Fibroblast of peridontal ligament (primary cell): ENCODE data around the gene STX8.
"Not testable (repeated sequence)": the region's sequence is repeated elsewhere in the genome, so short reads cannot be mapped to it uniquely, and the experiment has no call there.

Source experiments
- DNase-seq: peaks from one replicate; pipeline ENCODE4 v3.0.0-alpha.2; 2010; ENCODE audit errors: extremely low read depth

STX8 gene

DNA sequence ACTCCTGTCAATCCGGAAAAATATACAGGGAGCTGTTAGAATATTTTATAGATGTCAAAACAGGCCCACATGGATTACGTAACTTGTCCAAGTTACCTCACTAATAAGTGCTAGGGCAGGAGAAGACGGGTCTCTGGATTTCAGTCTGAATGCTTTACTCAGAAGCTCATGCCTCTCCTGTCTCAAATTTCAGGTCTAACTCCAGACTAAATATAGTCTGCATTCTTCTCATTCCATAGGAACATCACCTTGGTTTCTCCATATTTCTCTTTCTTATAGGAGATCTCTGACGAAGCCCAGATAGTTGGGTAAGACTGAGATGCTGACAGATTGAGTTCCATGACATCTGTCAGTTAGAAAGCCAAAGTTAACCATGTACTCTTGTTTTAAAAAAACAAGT lies 174.2 kb downstream of the STX8 start:
- DNase-seq: peak; percentile 16

DNA sequence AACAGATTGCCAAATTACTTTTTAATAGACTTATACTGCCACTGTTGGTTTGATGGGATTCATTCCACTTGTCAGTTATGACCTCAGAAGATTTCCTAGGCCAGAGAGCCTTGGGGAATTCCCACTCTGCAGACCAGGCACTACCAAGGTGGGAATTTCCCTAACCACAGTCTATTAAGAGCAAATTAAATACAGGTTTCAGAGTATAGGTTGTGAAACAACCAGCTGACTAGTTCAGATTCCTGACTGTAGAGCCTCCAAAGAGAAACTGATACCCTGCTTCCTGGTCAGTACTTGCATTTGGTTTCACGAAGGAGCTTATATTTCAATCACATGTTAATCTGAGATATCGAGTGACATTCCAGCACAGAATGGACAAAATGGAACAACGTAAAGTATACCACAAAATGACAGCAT lies 186.5 kb downstream of the STX8 start:
- DNase-seq: peak; percentile 97

- no peak for DNase-seq
Observed at GRCh38 chr17:9386401-9386800, 189.2 kb downstream of the STX8 start.

DNA sequence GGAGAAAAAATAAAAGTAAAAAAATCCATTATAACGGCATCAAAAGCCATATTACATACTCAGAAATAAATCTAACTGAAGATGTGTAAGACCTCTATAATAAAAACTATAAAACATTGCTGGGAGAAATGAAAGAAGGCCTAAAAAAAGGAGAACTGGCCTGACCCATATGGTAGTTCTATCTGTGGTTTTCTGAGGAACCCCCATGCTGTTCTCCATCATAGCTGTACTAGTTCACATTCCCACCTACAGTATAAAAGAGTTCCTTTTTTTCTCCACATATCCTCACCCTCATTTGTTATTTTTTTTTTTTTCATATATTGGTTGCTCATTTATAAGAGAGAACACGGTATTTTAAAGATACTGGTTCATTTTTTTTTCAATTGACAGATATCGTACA lies 191.8 kb downstream of the STX8 start:
- DNase-seq: no peak

DNA sequence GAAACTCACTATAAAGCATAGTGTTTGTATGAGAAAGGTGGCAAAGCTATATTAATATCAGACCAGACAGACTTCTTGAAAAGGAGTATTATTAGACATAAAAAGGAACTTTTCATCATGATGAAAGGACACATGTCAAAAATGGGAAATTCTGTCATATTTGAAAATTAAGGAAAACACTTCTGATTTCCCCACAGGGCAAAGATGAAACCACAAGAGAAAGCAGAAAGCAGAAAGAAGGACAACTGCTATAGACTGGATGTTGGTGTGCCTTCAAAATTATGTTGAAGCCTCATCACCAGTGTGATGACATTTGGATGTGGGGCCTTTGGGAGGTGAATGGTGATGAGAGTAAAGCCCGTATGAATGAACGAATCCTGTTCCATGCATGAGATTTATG lies 193.0 kb downstream of the STX8 start:
- DNase-seq: no peak

GRCh38 chr17:9381068-9381467 lies 194.6 kb downstream of the STX8 start:
- no peak for DNase-seq

GRCh38 chr17:9380361-9380760 lies 195.3 kb downstream of the STX8 start:
- DNase-seq: no peak

DNA sequence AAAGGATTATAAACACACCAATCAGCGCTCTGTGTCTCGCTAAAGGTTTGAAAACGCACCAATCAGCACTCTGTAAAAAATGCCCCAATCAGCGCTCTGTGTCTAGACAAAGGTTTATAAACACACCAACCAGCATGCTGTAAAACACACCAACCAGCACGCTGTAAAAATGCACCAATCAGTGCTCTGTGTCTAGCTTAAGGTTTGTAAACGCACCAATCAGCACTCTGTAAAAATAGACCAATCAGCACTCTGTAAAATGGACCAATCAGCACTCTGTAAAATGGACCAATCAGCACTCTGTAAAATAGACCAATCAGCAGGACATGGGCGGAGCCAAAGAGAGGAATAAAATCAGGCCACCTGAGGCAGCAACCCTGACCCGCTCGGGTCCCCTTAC lies 199.4 kb downstream of the STX8 start:
- not testable (repeated sequence) for DNase-seq

- peak; percentile 82 for DNase-seq
Observed at GRCh38 chr17:9371019-9371418, 204.6 kb downstream of the STX8 start.

DNA sequence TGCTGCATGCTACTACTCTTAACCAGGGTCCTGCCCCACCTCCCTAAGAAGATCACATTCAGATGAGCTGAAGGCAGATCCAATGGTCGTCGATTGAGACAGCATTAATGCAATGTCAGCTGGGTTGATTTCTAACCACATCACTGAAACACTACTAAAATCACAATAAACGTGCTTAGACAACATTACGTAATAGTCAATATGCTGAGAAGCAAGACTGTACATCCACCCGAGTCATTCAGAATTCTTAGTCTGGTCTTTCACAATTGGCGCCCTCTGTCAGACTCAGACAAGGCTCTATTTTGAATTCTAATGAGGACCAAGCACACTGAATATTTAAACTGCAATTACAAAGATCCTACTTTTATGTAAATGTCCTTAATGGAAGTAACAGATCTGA lies 205.2 kb downstream of the STX8 start:
- peak; percentile 56 for DNase-seq

GRCh38 chr17:9368631-9369030 lies 207.0 kb downstream of the STX8 start:
- DNase-seq: no peak

- DNase-seq: no peak
Observed at GRCh38 chr17:9367156-9367555, 208.5 kb downstream of the STX8 start.

DNA sequence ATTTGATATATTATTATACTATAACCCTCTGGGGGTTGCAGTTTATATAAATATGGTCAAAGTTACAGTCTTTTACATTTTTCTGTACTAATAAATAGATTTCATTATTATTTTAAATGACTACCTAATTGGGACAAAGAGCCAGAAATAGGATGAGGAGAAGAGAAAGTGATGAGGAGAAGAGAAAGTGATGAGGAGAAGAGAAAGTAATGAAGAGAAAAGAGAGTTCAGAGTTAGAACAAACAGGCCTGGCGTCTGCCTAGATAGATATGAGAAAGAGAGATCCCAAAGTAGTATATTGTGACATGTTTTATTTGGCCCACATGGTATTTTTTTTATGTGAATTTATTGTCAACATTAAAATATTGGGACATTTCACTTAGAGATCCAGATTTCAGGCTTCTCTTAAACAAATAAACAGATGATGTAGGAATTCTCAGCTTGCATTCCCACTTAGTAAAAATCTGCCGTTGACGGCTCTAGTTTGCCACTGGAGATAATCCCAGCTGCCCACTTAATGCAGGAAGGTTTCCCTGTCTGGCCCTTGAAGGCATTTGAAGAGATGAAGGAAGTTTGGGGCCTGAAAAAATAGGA lies 210.7 kb downstream of the STX8 start:
- DNase-seq: peak; percentile 58

DNA sequence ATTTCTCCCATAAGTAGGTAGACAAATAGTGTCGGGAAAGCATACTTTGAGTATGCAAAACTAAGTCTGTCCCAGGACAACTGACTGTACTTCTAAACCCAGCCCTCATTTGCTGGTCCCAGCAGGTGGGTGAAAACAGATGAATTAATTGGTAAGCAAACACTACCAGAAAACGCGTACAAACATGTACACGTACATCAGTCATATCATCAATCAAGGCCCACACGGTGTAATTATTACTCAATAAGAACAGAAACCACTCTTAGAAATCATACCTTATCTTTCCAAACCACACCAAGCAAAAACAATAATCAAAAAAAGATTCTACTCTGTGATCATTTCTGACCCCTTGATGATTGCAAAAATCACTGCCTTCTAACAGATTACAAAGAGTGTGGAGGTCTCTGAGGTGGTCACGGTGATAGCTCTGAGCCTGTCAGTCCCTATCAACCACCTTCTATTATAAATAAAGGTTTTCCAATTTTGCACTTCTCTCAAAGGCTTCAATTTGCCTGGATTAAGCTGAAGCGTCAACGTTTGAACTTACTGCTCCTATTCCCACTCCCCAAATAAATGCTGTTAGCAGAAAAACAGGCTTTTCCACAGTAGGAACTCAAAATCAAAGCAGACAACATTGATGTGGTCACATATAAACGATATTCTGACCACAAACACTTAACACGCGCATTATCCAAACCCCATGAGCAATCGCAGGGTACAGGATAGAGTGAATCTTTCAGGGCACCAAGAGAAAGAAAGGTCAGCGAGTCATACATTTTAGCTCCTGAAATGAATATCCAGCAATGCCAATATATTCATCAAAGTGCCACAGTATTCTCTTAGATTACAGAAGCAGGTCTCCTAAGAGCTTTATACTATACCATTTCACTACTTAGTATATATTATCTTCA lies 211.9 kb downstream of the STX8 start:
- DNase-seq: peak; percentile 52

DNA sequence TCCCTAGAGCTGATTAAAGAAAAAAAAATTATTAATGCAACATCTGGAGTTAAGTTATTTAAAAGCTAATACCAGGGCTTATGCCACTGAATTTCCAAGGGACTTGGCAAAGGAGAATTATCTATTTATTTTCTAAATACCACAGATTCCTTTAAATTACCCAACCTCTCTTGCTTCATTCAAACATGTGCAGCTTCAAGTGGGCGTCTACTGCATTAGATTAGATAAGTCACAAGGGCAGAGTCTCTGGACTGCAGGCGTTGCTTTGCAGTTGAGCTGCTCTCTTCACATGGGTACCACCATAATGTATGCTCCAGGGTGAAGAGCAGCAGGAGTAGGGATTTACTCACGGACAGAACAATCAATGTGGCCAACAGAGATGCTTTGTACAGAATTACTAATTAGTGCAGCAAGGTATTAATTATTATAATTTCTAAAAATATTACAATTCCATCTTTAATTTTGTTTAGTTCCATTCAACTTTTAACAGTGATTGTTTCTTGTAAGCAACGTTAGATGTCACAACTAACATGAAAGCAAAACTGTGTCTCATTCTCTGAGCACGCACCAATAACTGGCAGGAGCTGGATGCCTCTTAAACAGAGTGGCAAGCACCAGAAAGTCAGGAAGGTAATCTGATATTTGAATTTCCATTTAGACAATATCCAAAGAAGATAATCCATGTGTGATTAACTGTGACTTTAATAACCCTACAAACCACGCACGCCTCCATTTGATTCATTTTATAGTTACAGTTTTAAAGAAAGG lies 214.2 kb downstream of the STX8 start:
- DNase-seq: peak; percentile 82

DNA sequence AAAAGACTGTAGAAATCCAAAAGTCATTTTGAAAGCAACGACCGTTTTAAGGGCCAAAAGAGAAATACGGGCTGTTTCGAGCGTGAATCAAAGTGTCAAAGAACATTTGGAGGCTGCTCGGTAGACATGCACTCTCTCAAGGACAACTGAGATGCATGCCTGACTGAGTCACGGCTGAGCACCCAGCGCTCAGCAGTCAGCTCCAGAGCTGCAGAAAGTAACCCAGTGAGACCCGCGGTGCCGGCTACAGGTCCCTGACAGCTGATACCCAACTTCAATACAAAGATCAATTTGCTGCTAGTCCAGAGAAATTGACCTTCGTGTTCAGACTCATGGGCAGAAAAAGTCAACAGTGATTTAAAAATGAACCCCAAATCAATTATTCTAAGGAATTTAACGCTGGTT lies 214.9 kb downstream of the STX8 start:
- DNase-seq: no peak

- DNase-seq: no peak
Observed at GRCh38 chr17:9356488-9356911, 219.1 kb downstream of the STX8 start.

DNA sequence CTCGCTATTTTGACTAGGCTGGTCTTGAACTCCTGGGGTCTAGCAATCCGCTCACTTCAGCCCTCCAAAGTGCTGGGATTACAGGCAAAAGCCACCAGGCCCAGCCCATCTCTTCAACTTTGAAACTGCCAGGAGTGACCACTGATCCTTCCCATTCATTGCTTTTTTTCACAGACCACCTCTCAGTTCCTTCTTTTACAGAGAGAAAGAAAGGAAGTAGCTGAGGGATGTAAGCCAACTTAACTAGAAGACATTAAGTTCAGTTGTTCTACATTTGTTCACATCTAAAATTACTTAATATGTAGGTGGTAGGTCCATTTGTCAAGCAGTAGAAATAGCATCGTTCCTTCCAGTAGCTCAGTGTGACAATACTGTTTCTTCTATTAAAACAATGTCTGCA lies 219.8 kb downstream of the STX8 start:
- DNase-seq: no peak

DNA sequence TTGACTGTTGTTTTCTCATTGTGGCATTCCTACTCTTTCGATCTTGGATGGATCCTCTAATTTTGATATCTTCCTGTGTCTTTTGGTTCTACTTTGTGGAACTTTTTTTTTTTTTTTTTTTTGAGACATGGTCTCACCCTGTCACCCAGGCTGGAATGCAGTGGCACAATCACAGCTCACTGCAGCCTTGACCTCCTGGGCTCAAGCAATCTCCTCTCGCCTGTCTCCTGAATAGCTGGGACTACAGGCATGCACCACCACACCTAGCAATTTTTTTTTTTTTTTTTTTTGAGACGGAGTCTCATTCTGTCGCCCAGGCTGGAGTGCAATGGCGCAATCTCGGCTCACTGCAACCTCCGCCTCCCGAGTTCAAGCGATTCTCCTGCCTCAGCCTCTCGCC lies 220.4 kb downstream of the STX8 start:
- not testable (repeated sequence) for DNase-seq

- DNase-seq: peak; percentile 95
Observed at GRCh38 chr17:9350080-9350479, 225.5 kb downstream of the STX8 start.

DNA sequence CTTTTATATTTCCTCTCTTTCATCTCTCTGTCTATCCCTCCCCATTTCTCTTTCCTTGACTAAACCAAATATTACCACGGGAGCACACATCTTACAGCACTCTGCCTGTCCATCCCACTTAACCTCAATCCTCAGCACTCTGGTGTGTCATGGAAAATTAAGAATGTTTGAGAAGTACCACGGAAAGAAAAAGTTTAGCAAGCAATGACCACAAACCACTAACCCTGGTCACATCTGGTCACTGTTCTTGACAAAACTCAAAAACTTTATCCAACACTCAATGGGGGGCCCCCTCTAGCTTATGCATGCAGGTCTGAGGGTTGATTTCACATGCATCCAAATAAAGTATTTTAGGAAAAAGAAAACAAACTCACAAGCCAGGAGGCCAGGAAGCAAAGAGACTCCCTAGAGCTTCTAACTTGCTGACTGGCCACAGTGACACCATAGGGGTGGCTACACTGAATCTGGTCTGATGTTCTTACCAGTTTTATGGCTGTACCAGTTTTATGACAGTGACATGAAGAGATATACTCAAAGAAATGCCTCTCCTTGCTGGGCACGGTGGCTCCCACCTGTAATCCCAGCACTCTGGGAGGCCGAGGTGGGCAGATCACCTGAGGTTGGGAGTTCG lies 229.2 kb downstream of the STX8 start:
- peak; percentile 79 for DNase-seq

DNA sequence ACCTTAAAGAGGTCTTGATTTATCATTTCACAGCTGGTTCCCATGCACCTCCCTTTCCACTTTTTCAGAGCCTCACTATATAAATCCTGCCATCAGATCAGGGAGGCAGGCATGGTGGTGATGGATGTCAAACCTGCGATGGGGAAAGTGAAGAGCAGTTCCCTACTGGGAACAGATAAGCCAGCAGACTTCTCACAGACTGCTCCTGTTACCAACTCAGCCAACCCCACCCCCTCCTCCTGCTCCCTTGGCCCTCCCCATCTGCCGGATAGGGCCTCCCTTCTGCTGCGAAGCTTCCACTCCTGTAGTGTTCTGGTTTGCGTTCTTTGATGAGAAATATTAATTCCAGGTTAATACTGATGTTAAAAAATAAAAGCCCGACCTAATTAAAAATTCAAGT lies 232.1 kb downstream of the STX8 start:
- DNase-seq: no peak
